ENCODE measurements around the gene DLG1. TPM values are rescaled to one million over a fixed set of nuclear protein-coding genes. Genes with fewer than 3 reads are reported as not detected.
A peak's percentile ranks its signal among the peaks of the same experiment; 100 is the strongest.

DLG1 gene
- total and polyA plus RNA-seq, 9 of the 15 experiments (the other 6 are each of a cell fraction or from before 2014, with no cell fraction given) = 9.4 to 63.5 (median 43.6) TPM

DNA sequence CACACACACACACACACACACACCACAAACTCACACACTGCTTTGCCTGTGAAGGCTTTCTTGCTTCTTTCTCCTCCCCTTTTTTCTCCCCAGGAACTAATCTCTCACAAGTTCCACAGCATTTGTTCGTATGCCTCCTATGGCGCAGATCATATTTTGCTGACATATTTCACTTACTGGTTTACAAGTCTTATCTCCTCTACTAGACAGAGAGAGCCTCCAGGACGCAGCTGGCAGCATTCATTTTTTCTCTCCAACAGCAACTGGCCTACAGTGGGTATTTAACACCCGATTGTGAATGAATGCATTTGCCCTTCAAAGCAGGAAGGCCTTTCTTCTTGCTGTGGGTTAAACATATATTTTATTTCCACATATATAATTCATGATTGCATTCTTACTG, 47.0 kb upstream of the DLG1 start (continued):
- TF ChIP-seq, protein P1, sequence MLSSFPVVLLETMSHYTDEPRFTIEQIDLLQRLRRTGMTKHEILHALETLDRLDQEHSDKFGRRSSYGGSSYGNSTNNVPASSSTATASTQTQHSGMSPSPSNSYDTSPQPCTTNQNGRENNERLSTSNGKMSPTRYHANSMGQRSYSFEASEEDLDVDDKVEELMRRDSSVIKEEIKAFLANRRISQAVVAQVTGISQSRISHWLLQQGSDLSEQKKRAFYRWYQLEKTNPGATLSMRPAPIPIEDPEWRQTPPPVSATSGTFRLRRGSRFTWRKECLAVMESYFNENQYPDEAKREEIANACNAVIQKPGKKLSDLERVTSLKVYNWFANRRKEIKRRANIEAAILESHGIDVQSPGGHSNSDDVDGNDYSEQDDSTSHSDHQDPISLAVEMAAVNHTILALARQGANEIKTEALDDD (IDR thresholded peaks at IDR 0.05) = 0 out of 2 replicates have a peak, but pooled peaks have one; percentile 24

DNA sequence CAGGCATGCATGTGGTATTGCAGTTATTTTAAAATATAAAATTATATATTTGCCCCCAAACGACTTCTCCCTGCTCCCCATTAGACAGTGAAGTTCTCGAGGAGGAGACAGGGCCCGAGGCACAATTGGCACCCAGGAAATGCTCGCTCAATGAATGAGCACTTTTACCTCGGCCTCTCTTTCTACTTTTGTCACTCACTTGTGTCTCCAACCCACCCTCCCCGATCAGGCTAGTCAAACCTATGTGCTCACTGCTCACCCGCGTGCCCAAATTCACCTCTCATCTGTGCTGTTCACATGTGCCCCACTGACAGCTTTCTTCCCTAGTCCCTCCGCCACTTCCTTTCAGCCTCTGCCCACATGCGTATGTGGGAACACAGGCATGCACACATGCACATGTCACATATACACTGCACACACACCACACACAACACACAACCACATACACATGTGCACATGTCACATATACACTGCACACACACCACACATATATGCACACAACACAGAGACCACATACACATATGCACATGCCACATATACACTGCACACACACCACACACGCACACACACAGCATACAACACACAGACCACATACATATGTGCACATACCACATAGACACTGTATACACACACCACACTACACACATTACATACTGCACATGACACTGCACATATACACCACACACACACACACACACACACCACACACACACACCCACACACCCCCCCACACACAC, 46.3 kb upstream of the DLG1 start:
- Histone ChIP-seq H3K79me2 (ENCODE audit: control insufficient read depth, insufficient read depth, low read length) (no peaks in the 10 kb centered on the region), H3K9ac (ENCODE audit: insufficient read depth in 1 of 2, low read depth in 2 of 2, low read length in 2 of 2) (no peak overlapping the region), H3K4me2 (ENCODE audit: insufficient read depth, low read length) (peak overlapping the region; percentile 10; the same call in 1 of the 2 replicates), H4K20me1 (replicated peaks; ENCODE audit: control insufficient read depth, insufficient read depth, low read length) (no peaks in the 10 kb centered on the region), H3K36me3 (ENCODE audit: control insufficient read depth, insufficient read depth, low read length) (no peaks in the 10 kb centered on the region), H3K9me1 (ENCODE audit: control insufficient read depth, insufficient read depth, low read length) (no peaks in the 10 kb centered on the region), H3K27me3 (ENCODE audit: control insufficient read depth in 2 of 2, insufficient read depth in 2 of 2, low read length in 2 of 2) (no peaks in the 10 kb centered on the region), H3K4me3 (no peak overlapping the region), H3K4me1 (replicated peaks in 1 of 2; ENCODE audit: control insufficient read depth in 2 of 2, insufficient read depth in 2 of 2, low read length in 2 of 2) (peaks cover 7 to 14% of the 10 kb centered on the region in 2 experiments; a peak in 4 of 5 replicates), H3K27ac (ENCODE audit: extremely low read depth, low read depth, low read length) (no peak overlapping the region), H2AFZ (ENCODE audit: low read depth, low read length) (peak overlapping the region; percentile 66), H3K9me3 (replicated peaks; ENCODE audit: control insufficient read depth, insufficient read depth, low read depth, low read length) (no peaks in the 10 kb centered on the region)
- ATAC-seq = peak; percentile 19
- no TSS peak for BruUV-seq (replicated peaks)
- no peak for FAIRE-seq
- ChIA-PET POLR2A (interaction anchor here (0.9 kb wide), 2 partner anchors 19 to 25 kb away, joined by 3 to 5 read pairs; no protein-coding TSS in a partner anchor), CTCF (ENCODE audit: low intra/inter-chr PET ratio) (no interaction called here)
- in situ Hi-C loops (cut with MboI) = no loop called here
- intact Hi-C loops (cut with micrococcal nuclease) = no loop called here
- DNase-seq (ENCODE audit: extremely low read depth in 1 of 4, low spot score in 3 of 4) = no peak
- WGBS (ENCODE audit: insufficient coverage, low coverage, missing lambda C conversion rate) = 66% methylated on average over 10 of the region's 11 CpGs
- TF ChIP-seq, protein P2, sequence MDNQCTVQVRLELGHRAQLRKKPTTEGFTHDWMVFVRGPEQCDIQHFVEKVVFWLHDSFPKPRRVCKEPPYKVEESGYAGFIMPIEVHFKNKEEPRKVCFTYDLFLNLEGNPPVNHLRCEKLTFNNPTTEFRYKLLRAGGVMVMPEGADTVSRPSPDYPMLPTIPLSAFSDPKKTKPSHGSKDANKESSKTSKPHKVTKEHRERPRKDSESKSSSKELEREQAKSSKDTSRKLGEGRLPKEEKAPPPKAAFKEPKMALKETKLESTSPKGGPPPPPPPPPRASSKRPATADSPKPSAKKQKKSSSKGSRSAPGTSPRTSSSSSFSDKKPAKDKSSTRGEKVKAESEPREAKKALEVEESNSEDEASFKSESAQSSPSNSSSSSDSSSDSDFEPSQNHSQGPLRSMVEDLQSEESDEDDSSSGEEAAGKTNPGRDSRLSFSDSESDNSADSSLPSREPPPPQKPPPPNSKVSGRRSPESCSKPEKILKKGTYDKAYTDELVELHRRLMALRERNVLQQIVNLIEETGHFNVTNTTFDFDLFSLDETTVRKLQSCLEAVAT (IDR thresholded peaks at IDR 0.05) = 0 out of 4 replicates have a peak, but pooled peaks of 1 of the 2 experiments have one; percentile 62
- TF ChIP-seq NUFIP1 (IDR thresholded peaks at IDR 0.05; ENCODE audit: partially characterized antibody) (peak; percentile 59), LARP7 (IDR thresholded peaks at IDR 0.05) (peak; percentile 67; the same call in 1 of the 2 replicates), ELF4 (CRISPR knock-in tag; IDR thresholded peaks at IDR 0.05) (peak; percentile 12; the same call in 1 of the 2 replicates), ZC3H8 (IDR thresholded peaks at IDR 0.05) (no peak), E2F3 (CRISPR knock-in tag; IDR thresholded peaks at IDR 0.05) (no peak), EGR1 (conservative IDR thresholded peaks at IDR 0.05) (peak; percentile 55; the same call in 1 of the 2 replicates), HDAC1 (IDR thresholded peaks at IDR 0.05) (0 out of 4 replicates have a peak, but pooled peaks of 1 of the 2 experiments have one; percentile 41)
- TF ChIP-seq, protein P3, sequence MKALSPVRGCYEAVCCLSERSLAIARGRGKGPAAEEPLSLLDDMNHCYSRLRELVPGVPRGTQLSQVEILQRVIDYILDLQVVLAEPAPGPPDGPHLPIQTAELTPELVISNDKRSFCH (CRISPR knock-in tag; IDR thresholded peaks at IDR 0.05) = no peak
- TF ChIP-seq, protein P3 (tag; IDR thresholded peaks at IDR 0.05) = 0 out of 2 replicates have a peak, but pooled peaks have one; percentile 18
- TF ChIP-seq, protein P4, sequence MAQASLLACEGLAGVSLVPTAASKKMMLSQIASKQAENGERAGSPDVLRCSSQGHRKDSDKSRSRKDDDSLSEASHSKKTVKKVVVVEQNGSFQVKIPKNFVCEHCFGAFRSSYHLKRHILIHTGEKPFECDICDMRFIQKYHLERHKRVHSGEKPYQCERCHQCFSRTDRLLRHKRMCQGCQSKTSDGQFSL (CRISPR knock-in tag; IDR thresholded peaks at IDR 0.05) = peak; percentile 90
- TF ChIP-seq, protein P4 (tag; IDR thresholded peaks at IDR 0.05) = no peak
- TF ChIP-seq, protein P5, sequence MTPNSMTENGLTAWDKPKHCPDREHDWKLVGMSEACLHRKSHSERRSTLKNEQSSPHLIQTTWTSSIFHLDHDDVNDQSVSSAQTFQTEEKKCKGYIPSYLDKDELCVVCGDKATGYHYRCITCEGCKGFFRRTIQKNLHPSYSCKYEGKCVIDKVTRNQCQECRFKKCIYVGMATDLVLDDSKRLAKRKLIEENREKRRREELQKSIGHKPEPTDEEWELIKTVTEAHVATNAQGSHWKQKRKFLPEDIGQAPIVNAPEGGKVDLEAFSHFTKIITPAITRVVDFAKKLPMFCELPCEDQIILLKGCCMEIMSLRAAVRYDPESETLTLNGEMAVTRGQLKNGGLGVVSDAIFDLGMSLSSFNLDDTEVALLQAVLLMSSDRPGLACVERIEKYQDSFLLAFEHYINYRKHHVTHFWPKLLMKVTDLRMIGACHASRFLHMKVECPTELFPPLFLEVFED (CRISPR knock-in tag; conservative IDR thresholded peaks at IDR 0.05) = peak; percentile 66; the same call in 1 of the 2 replicates
- TF ChIP-seq, protein P6, sequence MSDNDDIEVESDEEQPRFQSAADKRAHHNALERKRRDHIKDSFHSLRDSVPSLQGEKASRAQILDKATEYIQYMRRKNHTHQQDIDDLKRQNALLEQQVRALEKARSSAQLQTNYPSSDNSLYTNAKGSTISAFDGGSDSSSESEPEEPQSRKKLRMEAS (CRISPR knock-in tag; IDR thresholded peaks at IDR 0.05) = peak; percentile 49; the same call in 1 of the 2 replicates
